Hepatocyte (in vitro differentiated cells): ENCODE results near the gene STIP1. TPM values are rescaled to one million over a fixed set of nuclear protein-coding genes. Genes with fewer than 3 reads are reported as not detected.
A peak's percentile ranks its signal among the peaks of the same experiment; 100 is the strongest.

Source experiments
- DNase-seq: peaks from one replicate; pipeline ENCODE4 v3.0.0-alpha.2; 2016; ENCODE audit warnings: low spot score
- H2AFZ ChIP-seq: fragments of 200-600 bp; sonication (generic); 2 replicates; pipeline ENCODE4 v1.6.0; 2016; ENCODE audit warnings: antibody characterized with exemption, mild to moderate bottlenecking
- H3K27ac ChIP-seq: fragments of 200-600 bp; sonication (generic); 2 replicates; pipeline ENCODE4 v1.5.1; 2016; ENCODE audit warnings: mild to moderate bottlenecking
- H3K27me3 ChIP-seq: fragments of 200-600 bp; sonication (generic); 2 replicates; pipeline ENCODE4 v1.6.1; 2016
- H3K36me3 ChIP-seq: fragments of 200-600 bp; sonication (generic); replicated peaks from 2 replicates; pipeline ENCODE4 v1.5.1; 2016; ENCODE audit warnings: low read depth; ENCODE audit not compliant: insufficient read depth
- H3K4me1 ChIP-seq: fragments of 200-600 bp; sonication (generic); 2 replicates; pipeline ENCODE4 v1.5.1; 2016; ENCODE audit warnings: mild to moderate bottlenecking, moderate library complexity; ENCODE audit not compliant: insufficient read depth
- H3K4me2 ChIP-seq: fragments of 200-600 bp; sonication (generic); 2 replicates; pipeline ENCODE4 v1.6.0; 2016
- H3K4me3 ChIP-seq: fragments of 200-600 bp; sonication (generic); 2 replicates; pipeline ENCODE4 v1.5.1; 2016; ENCODE audit warnings: mild to moderate bottlenecking
- H3K79me2 ChIP-seq: fragments of 200-600 bp; sonication (generic); 2 replicates; pipeline ENCODE4 v1.6.0; 2017; ENCODE audit warnings: mild to moderate bottlenecking
- H3K9me2 ChIP-seq: fragments of 200-600 bp; sonication (generic); replicated peaks from 2 replicates; pipeline ENCODE4 v1.6.0; 2017; ENCODE audit warnings: mild to moderate bottlenecking; ENCODE audit not compliant: insufficient read depth
- H3K9me3 ChIP-seq: fragments of 200-600 bp; sonication (generic); 2 replicates; pipeline ENCODE4 v1.5.1; 2016; ENCODE audit warnings: low read depth, mild to moderate bottlenecking
- H4K20me1 ChIP-seq: fragments of 200-600 bp; sonication (generic); 2 replicates; pipeline ENCODE4 v1.6.0; 2016; ENCODE audit warnings: mild to moderate bottlenecking; ENCODE audit not compliant: insufficient read depth, poor library complexity, severe bottlenecking
- EZH2 ChIP-seq: fragments of 200-600 bp; sonication (generic); IDR thresholded peaks from 2 replicates; pipeline ENCODE4 v1.6.1; 2016; ENCODE audit warnings: antibody characterized with exemption, mild to moderate bottlenecking, borderline replicate concordance
- EZH2phosphoT487 ChIP-seq: fragments of 200-600 bp; sonication (generic); IDR thresholded peaks from one replicate; pipeline ENCODE4 v1.6.1; 2018; ENCODE audit warnings: antibody characterized with exemption, mild to moderate bottlenecking, low read depth, moderate library complexity; ENCODE audit not compliant: unreplicated experiment, severe bottlenecking
- WGBS: methylation state at CpG from one replicate; pipeline ENCODE4 v1.1.6; 2016; ENCODE audit warnings: low lambda C conversion rate; ENCODE audit errors: missing lambda C conversion rate; 5-methylcytosine and 5-hydroxymethylcytosine counted together
- polyA plus RNA-seq: library from polyadenylated mRNA; unstranded; fragments of >200 nt; fragmentation: Nextera tagmentation; extraction: Ambion mirVana; gene quantifications from 2 replicates; pipeline ENCODE4 v1.2.1, GENCODE V29; 2016
- total RNA-seq: library from RNA; depleted of rRNA; stranded (reverse); fragments of >200 nt; gene quantifications from 2 replicates; pipeline ENCODE4 v1.2.3, GENCODE V29; 2014
- TF ChIP-seq, protein P1 (sequence below): fragments of 200-600 bp; sonication (generic); IDR thresholded peaks from 2 replicates; pipeline ENCODE4 v1.5.1; 2016; ENCODE audit warnings: antibody characterized with exemption, mild to moderate bottlenecking; ENCODE audit not compliant: poor library complexity

STIP1 gene
- total and polyA plus RNA-seq, 2 experiments from 2014 or later: 113 to 131 TPM

DNA sequence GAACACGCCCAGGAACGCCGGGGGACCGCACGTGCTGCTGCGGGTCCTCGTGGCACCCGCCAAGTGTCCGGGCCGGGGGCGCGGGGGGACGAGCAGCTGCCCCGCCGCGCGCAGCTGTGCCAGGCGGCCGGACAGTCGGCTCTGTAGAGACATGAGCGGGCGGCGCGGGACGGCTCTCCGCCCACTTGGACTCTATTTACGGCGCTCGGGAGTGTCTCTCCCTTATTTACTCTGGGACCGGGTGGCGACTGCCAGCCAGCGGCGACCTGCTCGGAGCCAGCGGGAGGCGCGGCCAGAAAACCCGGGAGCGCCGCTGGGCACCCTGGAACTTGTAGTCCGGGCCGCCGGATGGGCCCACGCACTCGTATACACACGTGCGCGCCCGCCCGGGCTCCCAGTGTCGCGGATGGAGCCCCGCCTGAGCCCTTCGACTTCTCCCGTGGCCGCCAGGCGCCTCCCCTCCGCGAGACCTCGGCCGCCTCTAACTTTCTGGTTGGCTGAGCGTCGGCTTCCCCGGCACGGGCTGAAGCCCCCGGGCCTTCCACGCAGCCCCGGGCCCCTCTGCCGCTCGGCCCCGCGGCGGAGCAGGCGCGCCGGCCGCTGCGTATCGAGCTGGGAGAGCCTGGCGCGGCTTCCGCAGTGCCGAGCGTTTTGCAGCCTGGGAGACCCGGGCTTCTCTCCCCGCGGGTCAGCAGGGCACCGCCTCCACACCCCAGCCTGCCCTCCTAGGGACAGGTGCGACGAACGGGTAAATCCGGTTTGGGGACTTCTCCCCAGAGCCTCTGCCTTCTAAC lies 19.9 kb upstream of the STIP1 start, which contains the start of gene MACROD1:
MACROD1 (minus strand) TSS at position 272 of the 794 bp plus-strand sequence; CDS start at position 153, 119 bp downstream.
- TF ChIP-seq EZH2 (no peak), EZH2phosphoT487 (no peak)
- TF ChIP-seq, protein P1, sequence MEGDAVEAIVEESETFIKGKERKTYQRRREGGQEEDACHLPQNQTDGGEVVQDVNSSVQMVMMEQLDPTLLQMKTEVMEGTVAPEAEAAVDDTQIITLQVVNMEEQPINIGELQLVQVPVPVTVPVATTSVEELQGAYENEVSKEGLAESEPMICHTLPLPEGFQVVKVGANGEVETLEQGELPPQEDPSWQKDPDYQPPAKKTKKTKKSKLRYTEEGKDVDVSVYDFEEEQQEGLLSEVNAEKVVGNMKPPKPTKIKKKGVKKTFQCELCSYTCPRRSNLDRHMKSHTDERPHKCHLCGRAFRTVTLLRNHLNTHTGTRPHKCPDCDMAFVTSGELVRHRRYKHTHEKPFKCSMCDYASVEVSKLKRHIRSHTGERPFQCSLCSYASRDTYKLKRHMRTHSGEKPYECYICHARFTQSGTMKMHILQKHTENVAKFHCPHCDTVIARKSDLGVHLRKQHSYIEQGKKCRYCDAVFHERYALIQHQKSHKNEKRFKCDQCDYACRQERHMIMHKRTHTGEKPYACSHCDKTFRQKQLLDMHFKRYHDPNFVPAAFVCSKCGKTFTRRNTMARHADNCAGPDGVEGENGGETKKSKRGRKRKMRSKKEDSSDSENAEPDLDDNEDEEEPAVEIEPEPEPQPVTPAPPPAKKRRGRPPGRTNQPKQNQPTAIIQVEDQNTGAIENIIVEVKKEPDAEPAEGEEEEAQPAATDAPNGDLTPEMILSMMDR: no peak
- Histone ChIP-seq H3K36me3 (no peaks in the 10 kb centered on the region), H3K9me3 (no peaks in the 10 kb centered on the region), H3K79me2 (peaks cover 9% of the 10 kb centered on the region), H4K20me1 (no peaks in the 10 kb centered on the region), H3K4me3 (peak within 1 kb of the TSS; percentile 81), H3K27ac (peak within 1 kb of the TSS; percentile 67), H3K27me3 (no peaks in the 10 kb centered on the region), H3K4me2 (peak within 1 kb of the TSS; percentile 94), H3K4me1 (peaks cover 10% of the 10 kb centered on the region), H2AFZ (peak within 1 kb of the TSS; percentile 93), H3K9me2 (no peaks in the 10 kb centered on the region)
- peak; percentile 94 for DNase-seq
- under 1% methylated on average over 58 of the region's 92 CpGs for WGBS

DNA sequence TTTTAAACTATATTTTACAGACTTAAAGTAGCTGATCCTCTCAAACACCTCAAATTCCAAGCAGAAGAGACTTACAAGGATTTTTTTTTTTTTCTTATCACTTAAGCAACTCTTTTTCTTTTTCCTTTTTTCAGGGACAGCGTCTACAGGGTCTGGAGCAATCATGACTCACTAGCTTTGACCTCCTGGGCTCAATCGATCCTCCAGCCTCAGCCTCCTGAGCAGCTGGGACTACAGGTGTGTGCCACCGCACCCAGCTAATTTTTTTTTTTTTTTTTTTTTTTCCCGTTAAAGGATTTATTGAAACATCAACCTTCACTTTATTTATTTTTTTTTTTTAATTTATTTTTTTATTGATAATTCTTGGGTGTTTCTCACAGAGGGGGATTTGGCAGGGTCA lies 15.6 kb upstream of the STIP1 start:
- no peaks in the 10 kb centered on the region for H3K9me2 ChIP-seq
- WGBS: 90% methylated on average over 3 of the region's 4 CpGs
- TF ChIP-seq, protein P1: no peak
- no peak for TF ChIP-seq EZH2phosphoT487
- TF ChIP-seq EZH2: no peak

DNA sequence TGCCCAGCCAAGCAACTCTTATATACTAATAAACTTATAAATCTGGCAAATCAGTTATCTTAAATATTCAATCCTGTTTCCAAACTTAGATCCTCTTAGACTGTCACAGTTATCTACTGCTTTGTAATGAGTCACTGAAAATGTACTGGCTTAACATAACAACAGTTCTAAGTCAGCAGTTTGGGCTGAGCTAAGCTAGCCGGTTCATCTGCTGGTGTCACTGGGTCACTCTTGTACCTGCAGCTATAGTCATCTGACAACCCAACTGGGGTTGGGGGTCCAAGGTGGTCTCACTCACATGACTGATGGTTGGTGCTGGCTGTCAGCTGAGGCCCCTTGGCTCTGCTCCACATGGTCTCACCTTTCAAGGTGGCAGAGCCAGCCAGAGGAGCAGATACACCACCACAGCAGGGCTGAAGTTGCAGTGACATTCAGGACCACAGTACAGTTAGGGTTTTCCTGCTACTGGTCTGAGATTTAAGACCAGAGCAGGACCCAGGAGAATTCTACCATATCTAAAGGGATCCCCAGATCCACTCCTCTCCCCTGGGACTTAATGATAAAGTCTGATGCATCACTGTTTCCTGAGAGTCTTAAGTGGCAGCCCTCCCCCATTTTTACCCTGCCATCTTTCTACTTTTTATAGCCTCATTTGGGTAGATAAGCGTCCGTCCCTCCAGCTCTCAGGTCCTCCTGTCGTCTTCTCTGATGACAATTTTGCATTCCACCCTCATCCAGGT lies 12.2 kb upstream of the STIP1 start:
- H3K27ac ChIP-seq: no peak overlapping the region
- H3K9me2 ChIP-seq: no peaks in the 10 kb centered on the region
- H3K36me3 ChIP-seq: no peaks in the 10 kb centered on the region
- 82% methylated on average over 4 of the region's 4 CpGs for whole genome bisulfite sequencing
- H2AFZ ChIP-seq: no peak overlapping the region
- no peak for DNase-seq
- H3K4me2 ChIP-seq: no peak overlapping the region
- no peaks in the 10 kb centered on the region for H3K79me2 ChIP-seq
- no peaks in the 10 kb centered on the region for H3K27me3 ChIP-seq
- no peak for TF ChIP-seq EZH2
- TF ChIP-seq, protein P1: no peak
- TF ChIP-seq EZH2phosphoT487: no peak
- no peak overlapping the region for H3K4me3 ChIP-seq
- no peaks in the 10 kb centered on the region for H3K4me1 ChIP-seq
- H3K9me3 ChIP-seq: no peaks in the 10 kb centered on the region
- H4K20me1 ChIP-seq: no peaks in the 10 kb centered on the region

More for the DNA sequence above, 15.6 kb upstream of the STIP1 start:
- H3K4me3 ChIP-seq: no peak overlapping the region
- peaks cover 9% of the 10 kb centered on the region for H3K79me2 ChIP-seq
- no peak overlapping the region for H3K4me2 ChIP-seq
- H4K20me1 ChIP-seq: no peaks in the 10 kb centered on the region
- peaks cover 7% of the 10 kb centered on the region for H3K4me1 ChIP-seq
- DNase-seq: no peak
- H3K36me3 ChIP-seq: no peaks in the 10 kb centered on the region
- no peak overlapping the region for H2AFZ ChIP-seq
- no peaks in the 10 kb centered on the region for H3K9me3 ChIP-seq
- H3K27me3 ChIP-seq: no peaks in the 10 kb centered on the region
- no peak overlapping the region for H3K27ac ChIP-seq
